DMS53 treated with DMSO at 0.1 percent for 48 hours (cell line): ENCODE data around the gene ABCC1.

Experiments used
- DNase-seq: peaks from one replicate; lab custom pipeline; 2025; ENCODE audit not compliant: unreplicated experiment; lab: John Stamatoyannopoulos, UW

Gene ABCC1

DNA sequence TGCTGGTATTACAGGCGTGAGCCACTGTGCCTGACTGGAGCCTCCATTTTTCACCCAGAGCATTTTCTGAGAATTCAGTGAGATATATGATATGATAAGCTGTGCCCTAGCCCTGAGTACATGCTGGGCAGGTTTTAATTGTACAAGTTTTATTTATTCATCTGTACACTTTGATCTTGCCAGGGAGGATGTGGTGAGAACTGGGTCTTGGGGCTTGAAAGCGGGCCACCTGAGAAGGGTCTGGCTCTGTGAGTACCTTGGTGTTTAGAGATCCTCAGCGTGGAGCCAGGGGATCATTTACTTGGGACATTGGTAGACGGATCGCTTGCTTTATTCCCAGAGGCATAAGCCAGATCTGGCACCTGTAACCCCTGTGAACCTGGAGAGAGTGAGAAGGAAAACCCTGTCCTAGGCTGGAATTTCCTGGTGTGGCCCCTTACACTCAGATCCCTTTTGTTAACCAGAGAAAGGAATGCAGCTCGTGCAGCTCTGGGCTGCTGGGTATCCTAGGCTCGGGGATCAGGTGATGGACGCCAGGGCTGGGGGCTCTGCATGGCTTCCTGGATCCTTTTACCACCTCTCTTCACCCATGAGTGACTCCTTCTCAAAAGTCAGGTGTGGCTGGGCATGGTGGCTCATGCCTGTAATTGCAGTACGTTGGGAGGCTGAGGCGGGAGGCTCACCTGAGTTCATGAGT, 91.9 kb downstream of the ABCC1 start:
- DNase-seq, result no peak

DNA sequence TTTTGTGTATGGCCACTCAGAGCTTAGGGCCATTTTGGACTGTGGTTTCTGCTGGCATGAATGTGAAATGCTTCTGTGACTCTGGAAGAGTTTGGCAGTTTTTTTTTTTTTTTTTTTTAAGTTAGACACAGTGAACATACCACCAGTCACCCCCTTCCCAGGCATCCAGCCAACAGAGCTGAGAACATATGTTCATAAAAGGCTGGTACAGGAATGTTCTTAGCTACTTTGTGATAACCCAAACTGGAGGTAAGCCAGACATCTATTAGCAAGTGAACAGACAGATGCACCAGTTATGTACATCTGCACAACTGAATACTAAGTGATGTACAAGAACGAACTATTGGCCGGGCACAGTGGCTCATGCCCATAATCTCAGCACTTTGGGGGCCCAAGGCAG, 92.7 kb downstream of the ABCC1 start:
- DNase-seq, result no peak

DNA sequence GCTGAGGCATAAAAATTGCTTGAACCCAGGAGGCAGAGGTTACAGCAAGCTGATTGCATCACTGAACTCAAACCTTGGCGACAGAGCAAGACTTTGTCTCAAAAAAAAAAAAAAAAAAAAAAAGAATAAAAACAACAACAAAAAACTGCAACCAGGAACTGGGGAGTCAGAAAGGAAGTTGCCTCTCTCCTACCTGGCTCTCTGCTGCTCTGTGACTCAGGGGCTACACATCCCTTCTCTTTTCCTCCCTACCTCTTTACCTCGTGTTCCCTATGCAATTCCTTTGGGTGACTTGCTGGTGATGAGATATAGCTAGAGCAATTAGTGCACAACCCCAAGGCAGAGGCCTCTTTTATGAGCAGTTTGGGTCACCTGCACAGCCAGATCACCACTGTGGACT, 95.9 kb downstream of the ABCC1 start:
- no peak for DNase-seq

DNA sequence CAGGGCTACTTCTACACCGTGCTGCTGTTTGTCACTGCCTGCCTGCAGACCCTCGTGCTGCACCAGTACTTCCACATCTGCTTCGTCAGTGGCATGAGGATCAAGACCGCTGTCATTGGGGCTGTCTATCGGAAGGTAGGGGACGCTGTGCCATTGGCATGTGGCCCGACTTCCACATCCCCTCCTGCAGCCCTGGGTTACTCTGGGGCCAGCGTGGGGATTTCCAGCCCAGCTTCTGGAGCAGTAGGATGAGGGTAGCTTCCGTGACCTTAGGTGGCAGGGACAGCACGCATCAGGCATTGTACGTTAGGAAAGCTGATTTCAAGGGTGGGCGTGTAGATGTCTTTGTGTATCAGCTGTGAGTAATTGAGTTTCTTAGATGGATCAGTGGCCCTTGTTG, 96.5 kb downstream of the ABCC1 start:
- DNase-seq, result no peak

DNA sequence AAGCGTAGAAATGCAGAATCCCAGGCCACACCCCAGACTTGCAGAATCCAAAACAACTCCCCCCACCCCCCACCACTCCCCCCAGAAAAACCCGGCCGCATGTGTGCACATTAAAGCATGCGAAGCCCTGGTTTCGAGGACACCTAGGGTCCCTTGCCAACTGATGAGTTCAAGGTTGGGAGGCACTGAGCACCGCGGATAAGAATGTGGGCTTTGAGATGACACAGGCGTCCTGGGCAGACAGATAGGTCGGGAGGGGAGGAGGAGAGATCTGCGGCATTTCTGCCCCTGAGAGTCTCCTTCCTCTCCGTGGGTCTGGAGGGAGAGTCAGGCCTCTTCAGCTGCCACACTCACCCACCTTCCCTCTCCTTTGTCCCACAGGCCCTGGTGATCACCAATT, 98.3 kb downstream of the ABCC1 start:
- DNase-seq, result no peak

DNA sequence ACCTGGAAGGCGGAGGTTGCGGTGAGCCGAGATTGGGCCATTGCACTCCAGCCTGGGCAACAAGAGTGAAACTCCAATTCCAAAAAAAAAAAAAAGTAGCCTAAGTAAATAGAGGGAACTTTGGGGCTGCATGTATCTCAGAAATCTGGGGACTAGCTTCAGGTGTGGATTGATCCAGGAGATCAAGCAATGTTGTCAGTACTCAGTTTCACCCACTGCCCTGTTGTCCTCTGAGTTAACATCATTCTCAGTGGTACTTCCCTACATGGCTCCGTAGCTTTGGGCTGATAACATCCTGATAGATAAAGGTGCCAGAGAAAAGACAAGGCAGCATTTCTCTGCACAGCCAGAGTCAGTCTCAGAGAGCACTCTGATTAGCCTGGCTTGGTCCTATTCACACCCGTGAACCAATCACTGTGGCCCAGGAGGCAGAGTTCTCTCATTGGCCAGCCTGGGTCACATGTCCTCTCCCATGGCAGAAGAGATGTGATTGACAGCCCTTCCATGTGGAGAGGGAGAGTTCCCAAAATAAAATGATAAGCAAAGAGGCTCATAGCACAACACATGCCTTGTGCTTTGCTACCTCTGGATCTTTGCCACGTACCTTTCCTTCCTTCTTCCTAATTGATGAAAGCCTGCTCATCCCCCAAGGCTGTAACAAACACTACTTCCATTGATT, 99.6 kb downstream of the ABCC1 start:
- no peak for DNase-seq

DNA sequence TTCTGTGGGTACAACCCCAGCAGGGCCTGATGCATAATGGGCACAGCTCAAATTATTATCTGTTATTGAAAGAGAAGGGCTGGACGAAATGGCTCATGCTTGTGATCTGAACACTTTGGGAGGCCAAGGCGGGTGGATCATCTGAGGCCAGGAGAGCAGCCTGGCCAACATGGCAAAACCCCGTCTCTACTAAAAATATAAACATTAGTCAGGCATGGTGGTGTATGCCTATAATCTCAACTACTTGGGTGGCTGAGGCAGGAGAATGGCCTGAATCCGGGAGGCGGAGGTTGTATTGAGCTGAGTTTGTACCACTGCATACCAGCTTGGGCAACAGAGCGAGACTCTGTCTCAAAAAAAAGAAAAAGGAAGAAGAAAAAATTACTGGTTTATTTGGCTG, 100.7 kb downstream of the ABCC1 start:
- no peak for DNase-seq

DNA sequence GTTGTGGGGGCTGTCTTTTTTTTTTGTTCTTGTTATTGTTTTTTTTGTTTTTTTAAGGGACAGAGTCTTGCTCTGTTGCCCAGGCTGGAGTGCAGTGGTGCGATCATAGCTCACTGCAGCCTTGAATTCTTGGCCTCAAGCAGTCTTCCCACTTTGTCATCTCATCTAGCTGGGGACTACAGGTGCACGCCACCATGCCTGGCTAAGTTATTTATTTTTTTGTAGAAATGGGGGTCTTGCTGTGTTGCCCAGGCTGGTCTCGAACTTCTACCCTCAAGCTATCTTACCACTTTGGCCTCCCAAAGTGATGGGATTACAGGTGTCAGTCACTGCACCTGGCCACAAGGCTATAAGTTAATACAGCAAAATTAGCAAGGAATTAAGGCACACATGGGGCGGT, 101.7 kb downstream of the ABCC1 start:
- DNase-seq, result no peak

DNA sequence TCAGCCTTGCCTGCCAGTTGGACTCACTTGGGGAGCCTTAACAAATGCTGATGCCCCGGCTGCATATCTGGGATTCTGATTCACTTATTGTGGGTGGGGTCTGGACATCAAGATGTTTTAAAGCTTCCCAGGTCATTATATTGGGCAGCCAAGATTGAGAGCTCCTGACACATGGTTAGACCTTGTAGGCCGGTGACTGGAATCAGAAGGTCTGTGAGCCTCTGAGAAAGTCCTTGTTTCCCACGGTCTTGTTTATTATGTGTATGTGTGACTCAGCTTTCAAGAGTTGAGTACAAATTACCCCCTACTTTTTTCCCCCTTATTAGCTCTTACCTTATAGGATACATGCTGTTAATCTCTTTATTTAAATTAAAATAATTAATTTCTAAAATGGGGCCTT, 103.5 kb downstream of the ABCC1 start:
- DNase-seq, result no peak

DNA sequence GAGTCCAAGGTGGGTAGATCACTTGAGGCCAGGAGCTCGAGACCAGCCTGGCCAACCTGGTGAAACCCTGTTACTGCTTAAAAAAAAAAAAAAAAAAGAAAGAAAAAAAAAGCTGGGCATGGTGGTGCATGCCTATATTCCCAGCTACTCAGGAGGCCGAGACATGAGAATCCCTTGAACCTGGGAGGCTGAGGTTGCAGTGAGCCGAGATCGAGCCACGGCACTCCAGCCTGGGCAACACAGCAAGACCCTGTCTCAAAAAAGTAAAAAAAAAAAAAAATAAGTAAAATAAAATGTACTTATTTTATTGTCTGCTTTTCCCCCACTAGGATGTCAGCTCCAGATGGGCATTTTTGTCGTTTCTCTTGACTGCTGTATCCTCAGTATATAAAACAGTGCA, 107.7 kb downstream of the ABCC1 start:
- no peak for DNase-seq

DNA sequence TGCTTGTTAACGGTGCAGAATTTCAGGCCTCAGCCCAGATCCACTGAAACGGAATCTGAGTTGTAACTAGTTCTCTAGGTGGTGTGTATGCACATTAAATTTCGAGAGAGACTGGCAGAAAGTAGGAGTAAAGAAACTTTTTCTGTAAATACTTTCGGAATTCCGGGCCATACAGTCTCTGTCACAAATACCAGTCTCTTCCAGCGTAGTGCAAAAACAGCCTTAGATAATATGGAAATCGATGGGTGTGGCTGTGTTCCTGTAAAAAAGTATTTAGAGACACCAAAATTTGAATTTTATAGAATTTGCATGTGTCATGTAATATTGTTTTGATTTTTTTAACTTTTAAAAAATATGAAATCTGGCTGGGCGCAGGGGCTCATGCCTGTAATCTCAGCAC, 109.7 kb downstream of the ABCC1 start:
- no peak for DNase-seq

DNA sequence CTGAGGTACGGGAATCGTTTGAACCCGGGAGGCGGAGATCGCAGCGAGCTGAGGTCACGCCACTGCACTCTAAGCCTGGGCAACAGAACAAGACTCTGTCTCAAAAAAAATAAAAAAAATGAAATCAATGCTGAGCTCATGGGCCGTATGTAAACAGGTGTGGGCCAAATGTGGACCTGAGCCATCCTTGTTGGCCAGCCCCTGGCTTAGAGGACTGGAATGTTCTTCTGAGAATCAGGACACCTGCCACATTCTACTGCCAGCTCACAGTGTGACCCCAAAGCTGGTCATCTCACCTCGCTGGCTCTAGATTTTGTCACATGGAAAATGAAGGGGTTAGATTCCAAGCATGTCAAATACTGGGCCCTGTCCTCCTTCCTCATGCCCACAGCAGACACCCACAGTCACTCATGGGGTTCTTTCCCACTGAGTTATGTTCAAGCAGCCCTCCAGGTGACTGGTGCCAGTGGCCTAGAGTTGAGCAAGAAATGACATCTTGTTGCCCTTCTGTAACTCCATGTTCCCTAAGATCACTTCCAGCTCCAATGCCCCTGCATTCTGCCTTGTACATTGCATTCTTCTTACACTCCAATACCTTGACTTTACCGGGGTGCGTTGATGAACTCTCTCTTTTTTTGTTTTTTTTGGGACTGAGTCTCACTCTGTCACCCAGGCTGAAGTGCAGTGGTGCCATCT, 110.6 kb downstream of the ABCC1 start:
- DNase-seq, result no peak

DNA sequence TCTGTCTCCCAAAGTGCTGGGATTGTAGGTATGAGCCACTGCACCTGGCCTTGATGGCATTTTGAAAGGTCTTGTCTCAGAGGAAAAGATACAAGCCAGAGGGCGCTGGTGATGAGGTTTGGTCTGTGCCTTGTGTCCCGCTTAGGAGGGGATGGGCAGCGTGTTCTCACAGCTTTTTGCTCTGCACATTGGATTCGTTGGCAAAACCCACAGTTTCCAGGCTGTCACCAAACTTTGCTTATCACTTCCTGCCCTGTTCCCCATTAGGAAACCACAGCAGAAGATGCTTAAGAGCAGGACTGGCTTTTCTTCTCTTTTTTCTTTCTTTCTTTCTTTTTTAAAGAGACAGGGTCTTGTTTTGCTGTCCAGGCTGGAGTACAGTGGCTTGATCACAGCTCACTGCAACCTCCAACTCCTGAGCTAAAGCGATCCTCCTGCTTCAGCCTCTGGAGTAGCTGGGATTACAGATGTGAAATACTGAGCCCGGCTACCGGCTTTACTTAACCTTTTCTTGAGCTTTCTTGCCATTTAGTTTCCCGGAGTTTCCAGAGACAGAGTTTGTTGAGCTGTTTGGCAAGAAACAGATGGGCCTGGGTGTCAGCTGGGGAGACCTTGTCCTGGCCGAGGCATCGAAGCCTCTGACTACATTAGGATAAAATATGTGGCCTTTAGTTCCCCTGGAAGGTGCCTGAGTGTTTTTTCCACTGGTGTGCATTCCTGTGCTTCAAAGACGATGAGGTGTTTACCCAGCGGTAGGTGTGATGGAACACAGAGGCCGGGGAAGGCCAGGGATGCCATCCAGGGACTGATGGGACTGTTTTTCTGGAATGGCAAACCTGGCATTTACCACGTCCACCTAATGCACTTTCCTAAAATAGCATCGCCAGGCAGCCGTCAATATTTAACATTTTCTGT, 112.9 kb downstream of the ABCC1 start:
- DNase-seq, result no peak

DNA sequence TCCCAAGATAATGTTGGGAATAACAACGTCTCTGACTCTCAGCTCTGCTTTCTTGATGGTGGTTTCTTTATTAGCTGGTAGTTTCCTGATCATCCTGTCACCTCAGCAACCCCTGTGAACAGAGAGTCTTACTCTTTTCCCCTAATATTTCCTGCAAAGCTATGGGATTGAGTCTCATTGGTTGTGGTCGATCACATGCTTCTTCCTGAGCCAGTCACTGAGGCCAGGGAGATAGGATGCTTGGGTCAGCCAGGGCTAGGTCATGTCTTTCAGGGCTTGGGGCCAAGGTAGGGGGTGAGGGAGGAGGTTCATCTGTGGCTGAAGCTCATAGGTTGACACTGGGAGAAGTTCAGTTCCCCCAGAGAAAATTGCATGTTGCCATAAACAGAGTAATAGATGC, 114.3 kb downstream of the ABCC1 start:
- DNase-seq, result no peak

DNA sequence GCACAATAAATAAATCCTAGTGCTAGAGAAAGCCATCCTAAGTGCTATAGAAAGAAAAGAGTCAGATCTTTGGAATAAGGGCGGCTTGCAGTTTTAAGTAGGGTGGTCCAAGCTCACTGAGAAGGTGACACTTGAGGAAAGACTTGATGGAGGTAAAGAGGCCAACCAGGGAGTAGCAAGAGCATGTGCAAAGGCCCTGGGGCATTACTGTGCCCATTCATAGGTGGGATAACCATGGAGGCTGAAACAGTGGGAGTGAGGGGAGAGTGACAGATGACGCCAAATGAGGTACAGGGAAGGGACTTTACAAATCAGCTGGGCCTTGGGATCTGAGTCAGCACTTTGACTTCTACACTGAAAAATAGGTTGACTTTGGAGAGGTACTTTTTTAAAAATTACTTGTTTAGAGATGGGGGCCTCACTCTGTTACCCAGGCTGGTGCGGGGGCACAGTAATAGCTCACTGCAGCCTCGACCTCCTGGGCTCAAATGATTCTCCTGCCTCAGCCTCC, 115.5 kb downstream of the ABCC1 start:
- no peak for DNase-seq

DNA sequence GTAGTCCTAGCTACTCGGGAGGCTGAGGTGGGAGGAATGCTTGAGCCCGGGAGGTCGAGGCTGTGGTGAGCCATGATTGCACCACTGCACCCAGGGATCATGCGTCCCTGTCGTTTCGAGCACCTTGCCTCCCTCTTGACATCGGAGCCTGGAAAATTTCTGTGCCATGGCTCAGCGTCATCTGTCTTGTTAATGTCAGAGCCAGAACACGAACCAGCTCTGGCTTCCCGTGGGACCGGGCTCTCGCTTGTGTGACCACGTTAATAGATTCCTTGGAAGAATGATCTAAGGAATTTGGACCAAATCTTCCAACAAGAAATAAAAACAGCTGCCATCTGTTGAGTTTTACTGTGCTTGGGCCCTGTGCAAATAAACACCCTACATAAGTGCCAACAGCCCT, 117.7 kb downstream of the ABCC1 start:
- DNase-seq, result no peak

DNA sequence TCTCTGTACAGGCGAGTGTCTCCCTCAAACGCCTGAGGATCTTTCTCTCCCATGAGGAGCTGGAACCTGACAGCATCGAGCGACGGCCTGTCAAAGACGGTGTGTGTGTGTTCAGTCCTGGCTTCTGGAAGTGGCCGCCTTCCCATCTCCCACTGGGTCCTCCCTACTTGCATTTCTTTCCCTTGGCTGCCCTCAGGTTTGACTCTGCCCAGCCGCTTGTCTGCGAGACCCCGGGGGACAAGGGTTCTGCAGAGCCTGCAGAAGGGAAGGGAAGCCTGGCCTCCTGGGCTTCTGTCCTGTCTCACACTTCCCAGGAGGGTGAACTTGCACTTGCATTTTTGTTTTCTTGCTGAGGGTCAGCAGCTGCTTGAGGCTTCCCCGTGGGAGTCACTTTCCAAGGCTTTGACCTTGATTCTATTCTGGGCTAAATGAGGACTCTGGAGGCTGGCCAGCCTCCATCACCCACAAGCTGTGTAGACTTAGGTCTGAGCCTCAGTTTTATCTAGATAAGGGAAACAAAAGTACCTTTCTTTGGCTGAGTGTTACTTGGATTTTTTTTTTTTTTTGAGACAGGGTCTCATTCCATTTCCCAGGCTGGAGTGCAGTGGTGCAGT, 122.3 kb downstream of the ABCC1 start:
- no peak for DNase-seq

DNA sequence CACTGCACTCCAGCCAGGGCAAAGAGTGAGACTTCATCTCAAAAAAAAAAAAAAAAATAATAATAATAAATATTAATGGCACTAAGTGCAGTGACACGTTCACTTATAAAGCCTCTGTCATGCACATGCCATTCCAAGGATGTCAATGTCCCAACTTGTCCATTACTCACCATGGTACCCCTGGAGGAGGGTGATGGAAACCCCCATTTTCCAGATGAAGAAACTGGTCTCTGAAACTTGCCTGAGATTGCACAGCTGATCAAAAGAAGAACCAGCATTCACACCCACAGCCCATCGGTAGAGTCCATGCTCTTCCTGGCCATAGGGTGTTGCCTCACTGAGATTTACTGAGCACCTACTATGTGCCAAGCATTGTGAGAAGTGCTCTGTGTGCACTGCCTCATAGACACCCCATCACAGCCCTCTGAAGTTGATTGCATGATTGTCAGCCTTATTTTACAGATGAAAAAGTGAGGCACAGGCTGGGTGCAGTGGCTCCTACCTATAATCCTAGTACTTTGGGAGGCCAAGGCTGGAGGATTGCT, 123.7 kb downstream of the ABCC1 start:
- no peak for DNase-seq

DNA sequence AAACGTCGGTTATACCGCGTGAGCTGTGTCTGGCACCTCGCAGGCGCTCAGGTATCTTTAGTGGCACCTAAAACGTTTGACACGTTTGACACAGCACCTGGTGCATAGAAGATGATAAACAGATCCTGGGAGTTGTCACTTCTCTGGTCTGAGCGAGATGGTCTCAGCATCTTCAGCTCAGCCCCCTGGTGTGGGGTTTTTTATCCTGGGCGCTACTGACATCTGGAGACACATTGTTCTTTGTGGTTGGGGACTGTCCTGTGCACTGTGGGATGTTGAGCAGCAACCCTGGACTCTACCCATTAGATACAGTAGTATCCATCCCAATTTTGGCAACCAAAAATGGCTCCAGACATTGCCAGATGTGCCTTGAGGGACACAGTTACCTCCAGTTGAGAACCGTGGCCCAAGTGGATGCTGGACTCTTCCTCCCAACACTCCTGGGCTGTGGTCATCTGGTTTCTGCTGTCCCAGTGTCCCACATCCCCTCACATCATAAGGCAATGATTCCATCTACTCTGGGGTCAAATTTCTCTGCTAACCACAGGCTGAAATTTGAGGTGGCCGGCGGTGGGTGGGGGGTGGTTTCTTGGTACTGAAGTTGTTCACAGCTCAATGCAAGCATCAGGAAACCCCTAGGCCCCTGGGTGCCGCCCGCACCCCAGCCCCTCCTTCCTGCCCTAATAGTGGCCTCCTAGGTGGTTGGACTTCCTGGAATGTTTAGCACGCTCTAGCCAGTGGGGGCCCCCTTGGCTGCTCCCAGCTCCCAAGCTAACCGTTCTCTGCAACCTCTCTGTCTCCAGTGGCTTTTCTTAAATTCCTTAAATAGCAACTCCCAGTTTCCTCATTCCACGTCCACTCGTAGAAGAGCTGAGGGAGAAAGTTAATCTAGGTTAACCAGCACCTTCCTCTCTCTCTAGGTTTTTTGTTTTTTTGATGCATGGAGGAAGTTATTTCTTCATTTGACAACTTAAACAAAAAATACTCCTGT, 124.8 kb downstream of the ABCC1 start:
- no peak for DNase-seq
